Keratinocyte (primary cell): ENCODE results near the gene NADSYN1.

Experiments used
- EZH2 ChIP-seq: IDR thresholded peaks from one replicate; pipeline ENCODE4 v1.6.1; 2012; ENCODE audit warnings: inconsistent platforms, mild to moderate bottlenecking, low read length, moderate library complexity
- TF ChIP-seq, protein P1 (sequence below), 3 experiments: IDR thresholded peaks in 1 of 3; conservative IDR thresholded peaks in 1 of 3; optimal IDR thresholded peaks in 1 of 3; 2 replicates in 2 of 3; 3 replicates in 1 of 3; pipeline versions ENCODE3 to v1.5.1; 2011; ENCODE audit warnings: low read length in 3 of 3, mild to moderate bottlenecking in 3 of 3, moderate library complexity in 2 of 3, control low read depth in 1 of 3, inconsistent platforms in 1 of 3; ENCODE audit not compliant: insufficient read depth in 2 of 3; ENCODE audit errors: extremely low read depth in 1 of 3

GRCh38 chr11:71462726-71463125 is 9.7 kb downstream of the NADSYN1 start:
- TF ChIP-seq, protein P1, sequence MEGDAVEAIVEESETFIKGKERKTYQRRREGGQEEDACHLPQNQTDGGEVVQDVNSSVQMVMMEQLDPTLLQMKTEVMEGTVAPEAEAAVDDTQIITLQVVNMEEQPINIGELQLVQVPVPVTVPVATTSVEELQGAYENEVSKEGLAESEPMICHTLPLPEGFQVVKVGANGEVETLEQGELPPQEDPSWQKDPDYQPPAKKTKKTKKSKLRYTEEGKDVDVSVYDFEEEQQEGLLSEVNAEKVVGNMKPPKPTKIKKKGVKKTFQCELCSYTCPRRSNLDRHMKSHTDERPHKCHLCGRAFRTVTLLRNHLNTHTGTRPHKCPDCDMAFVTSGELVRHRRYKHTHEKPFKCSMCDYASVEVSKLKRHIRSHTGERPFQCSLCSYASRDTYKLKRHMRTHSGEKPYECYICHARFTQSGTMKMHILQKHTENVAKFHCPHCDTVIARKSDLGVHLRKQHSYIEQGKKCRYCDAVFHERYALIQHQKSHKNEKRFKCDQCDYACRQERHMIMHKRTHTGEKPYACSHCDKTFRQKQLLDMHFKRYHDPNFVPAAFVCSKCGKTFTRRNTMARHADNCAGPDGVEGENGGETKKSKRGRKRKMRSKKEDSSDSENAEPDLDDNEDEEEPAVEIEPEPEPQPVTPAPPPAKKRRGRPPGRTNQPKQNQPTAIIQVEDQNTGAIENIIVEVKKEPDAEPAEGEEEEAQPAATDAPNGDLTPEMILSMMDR (optimal IDR thresholded peaks at IDR 0.05 in 1 of 3, IDR thresholded peaks at IDR 0.05 in 1 of 3, conservative IDR thresholded peaks at IDR 0.05 in 1 of 3; ENCODE audit: extremely low read depth in 1 of 3, insufficient read depth in 2 of 3, low read length in 3 of 3): no peak
- TF ChIP-seq EZH2: no peak
